ENCODE data around the gene CLIC1.

CLIC1 gene

GRCh38 chr6:31727717-31728671 is 8.3 kb downstream of the CLIC1 start:
- Histone ChIP-seq H3K9me3 (ENCODE audit: control insufficient read depth in 2 of 2, low read length in 2 of 2) (no peaks in the 10 kb centered on the region), H3K36me3 (ENCODE audit: control insufficient read depth in 2 of 2, insufficient read depth in 2 of 2, low read length in 2 of 2) (peaks cover 19 to 28% of the 10 kb centered on the region in 2 donors), H3K27ac (ENCODE audit: low read length) (peak overlapping the region; percentile 93), H3K27me3 (ENCODE audit: control insufficient read depth in 1 of 2, insufficient read depth in 2 of 2, low read length in 2 of 2) (no peaks in the 10 kb centered on the region), H3K4me1 (ENCODE audit: control insufficient read depth, insufficient read depth, low read length) (peaks cover 27% of the 10 kb centered on the region), H3K4me3 (ENCODE audit: low read length in 2 of 2) (peak overlapping the region; percentile 93), H3K9ac (ENCODE audit: low read length in 2 of 2) (peak overlapping the region; percentile 87 to 90)

DNA sequence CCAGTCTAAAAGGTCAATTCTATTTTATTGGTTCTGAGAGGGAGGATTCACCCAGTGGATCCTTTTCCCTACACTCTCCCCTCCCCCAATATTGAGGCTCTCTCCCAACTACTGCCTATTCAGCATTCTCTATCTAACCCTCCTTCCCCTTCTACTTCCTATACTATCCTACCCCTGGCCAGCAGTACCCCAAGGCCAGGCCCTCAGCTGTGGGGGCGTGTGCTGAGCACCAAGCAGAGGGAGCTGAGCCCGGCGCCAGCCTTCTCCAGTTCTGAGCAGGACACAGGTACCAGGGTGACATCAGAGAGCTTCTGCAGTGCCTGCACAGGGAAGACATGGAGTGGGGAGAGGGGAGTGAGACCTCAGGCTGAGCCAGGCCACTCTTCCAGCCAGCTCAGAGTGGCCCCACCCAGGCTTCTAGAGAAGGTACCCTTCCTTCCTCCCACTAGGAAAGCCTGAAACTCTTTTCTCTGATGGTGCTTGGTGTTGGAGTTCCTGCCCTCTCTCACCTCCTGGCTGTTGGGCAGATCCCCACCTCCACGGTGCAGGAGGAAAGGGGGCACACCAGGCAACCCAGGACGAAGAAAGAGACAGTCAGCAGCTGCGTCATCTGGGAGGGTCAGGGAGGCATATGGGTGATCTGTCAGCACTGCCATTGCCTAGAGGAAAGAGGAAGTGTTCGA is 9.2 kb downstream of the CLIC1 start:
- peak overlapping the region in 1 of 2 donors; percentile 93 for H3K4me3 ChIP-seq (ENCODE audit: low read length in 2 of 2)
- peaks cover 27% of the 10 kb centered on the region for H3K4me1 ChIP-seq (ENCODE audit: control insufficient read depth, insufficient read depth, low read length)
- H3K27ac ChIP-seq (ENCODE audit: low read length), result peak overlapping the region; percentile 93

DNA sequence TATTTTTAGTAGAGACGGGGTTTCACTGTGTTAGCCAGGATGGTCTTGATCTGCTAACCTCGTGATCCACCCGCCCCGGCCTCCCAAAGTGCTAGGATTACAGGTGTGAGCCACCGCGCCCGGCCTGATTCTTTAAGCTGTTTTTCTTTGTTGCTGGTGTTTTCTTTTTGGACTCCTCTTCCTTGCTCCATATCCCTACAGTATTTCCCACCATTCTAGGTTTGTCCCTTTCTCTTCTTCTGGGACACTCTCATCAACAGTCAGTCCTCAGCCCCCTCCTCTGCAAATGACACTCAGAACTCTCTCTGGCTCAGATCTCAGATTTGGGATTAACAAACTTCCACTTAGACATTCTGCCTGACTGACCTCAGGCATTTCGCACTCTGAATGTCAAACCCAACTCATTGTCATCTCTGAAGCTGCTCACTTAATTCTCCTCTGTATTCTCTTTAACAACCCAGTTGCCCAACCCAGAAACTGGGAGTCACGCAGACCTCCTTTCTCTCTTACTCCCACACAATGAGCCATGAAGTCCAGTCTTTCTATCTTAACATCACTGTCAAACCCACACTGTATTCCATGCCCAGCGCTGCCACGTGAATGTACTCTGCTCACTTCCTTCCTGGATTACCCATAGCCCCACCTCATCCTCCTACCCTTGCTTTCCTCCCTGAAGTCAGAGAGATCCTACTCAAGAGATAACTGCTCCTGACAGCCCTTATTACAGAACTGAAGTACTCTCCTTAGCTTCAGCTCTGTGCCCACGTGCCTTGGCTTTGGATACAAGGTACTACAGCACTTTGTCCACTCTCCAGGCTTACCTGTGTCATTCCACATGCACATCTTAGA is 10.6 kb downstream of the CLIC1 start:
- Histone ChIP-seq H3K4me3 (ENCODE audit: low read length in 2 of 2) (no peak overlapping the region), H3K9me3 (ENCODE audit: control insufficient read depth in 2 of 2, low read length in 2 of 2) (no peaks in the 10 kb centered on the region), H3K27ac (ENCODE audit: low read length) (no peak overlapping the region), H3K4me1 (ENCODE audit: control insufficient read depth, insufficient read depth, low read length) (peaks cover 26% of the 10 kb centered on the region), H3K27me3 (ENCODE audit: control insufficient read depth in 1 of 2, insufficient read depth in 2 of 2, low read length in 2 of 2) (no peaks in the 10 kb centered on the region), H3K36me3 (ENCODE audit: control insufficient read depth in 2 of 2, insufficient read depth in 2 of 2, low read length in 2 of 2) (peaks cover 11 to 18% of the 10 kb centered on the region in 2 donors), H3K9ac (ENCODE audit: low read length in 2 of 2) (no peak overlapping the region)

More for the DNA sequence above, 9.2 kb downstream of the CLIC1 start:
- Histone ChIP-seq H3K9me3 (ENCODE audit: control insufficient read depth in 2 of 2, low read length in 2 of 2) (no peaks in the 10 kb centered on the region), H3K9ac (ENCODE audit: low read length in 2 of 2) (peak overlapping the region; percentile 21 to 87), H3K36me3 (ENCODE audit: control insufficient read depth in 2 of 2, insufficient read depth in 2 of 2, low read length in 2 of 2) (peaks cover 18 to 25% of the 10 kb centered on the region in 2 donors), H3K27me3 (ENCODE audit: control insufficient read depth in 1 of 2, insufficient read depth in 2 of 2, low read length in 2 of 2) (no peaks in the 10 kb centered on the region)

GRCh38 chr6:31723980-31724691 is 12.2 kb downstream of the CLIC1 start:
- H3K36me3 ChIP-seq (ENCODE audit: control insufficient read depth in 2 of 2, insufficient read depth in 2 of 2, low read length in 2 of 2), result peaks cover 11 to 18% of the 10 kb centered on the region in 2 donors
- peaks cover 16% of the 10 kb centered on the region for H3K4me1 ChIP-seq (ENCODE audit: control insufficient read depth, insufficient read depth, low read length)
- H3K27me3 ChIP-seq (ENCODE audit: control insufficient read depth in 1 of 2, insufficient read depth in 2 of 2, low read length in 2 of 2), result no peaks in the 10 kb centered on the region
- no peaks in the 10 kb centered on the region for H3K9me3 ChIP-seq (ENCODE audit: control insufficient read depth in 2 of 2, low read length in 2 of 2)
- H3K27ac ChIP-seq (ENCODE audit: low read length), result no peak overlapping the region
- no peak overlapping the region for H3K4me3 ChIP-seq (ENCODE audit: low read length in 2 of 2)
- H3K9ac ChIP-seq (ENCODE audit: low read length in 2 of 2), result no peak overlapping the region

- Histone ChIP-seq H3K4me1 (ENCODE audit: control insufficient read depth, insufficient read depth, low read length) (peaks cover 9% of the 10 kb centered on the region), H3K9ac (ENCODE audit: low read length in 2 of 2) (no peak within 1 kb of the TSS), H3K27me3 (ENCODE audit: control insufficient read depth in 1 of 2, insufficient read depth in 2 of 2, low read length in 2 of 2) (no peaks in the 10 kb centered on the region), H3K4me3 (ENCODE audit: low read length in 2 of 2) (no peak within 1 kb of the TSS), H3K27ac (ENCODE audit: low read length) (no peak within 1 kb of the TSS), H3K36me3 (ENCODE audit: control insufficient read depth in 2 of 2, insufficient read depth in 2 of 2, low read length in 2 of 2) (peaks cover 11 to 18% of the 10 kb centered on the region in 2 donors), H3K9me3 (ENCODE audit: control insufficient read depth in 2 of 2, low read length in 2 of 2) (no peaks in the 10 kb centered on the region)
Observed at GRCh38 chr6:31723245-31723979, 12.9 kb downstream of the CLIC1 start, which contains the start of gene MPIG6B. Gene MPIG6B (plus strand): TSS chr6:31723373. CDS start chr6:31723384, 11 bp downstream.

DNA sequence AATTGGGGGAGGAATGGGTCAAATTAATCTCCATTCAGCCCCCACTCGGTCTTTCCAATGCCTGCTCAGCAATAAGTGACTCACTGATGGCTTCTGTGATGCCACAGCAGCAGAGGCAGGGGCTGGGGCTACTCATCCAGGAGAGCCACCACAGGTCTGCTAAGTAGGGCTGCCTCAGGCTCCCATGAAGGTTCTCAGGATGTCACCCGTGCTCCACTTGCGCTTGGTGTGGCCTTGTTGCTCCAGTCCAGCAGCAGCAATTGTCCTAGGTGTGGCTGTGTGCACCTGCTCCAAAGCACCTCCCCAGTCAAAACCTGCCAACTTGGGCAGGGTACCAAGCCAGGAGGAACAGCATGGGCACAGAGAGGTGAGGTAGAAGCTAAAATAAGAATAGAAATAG is 14.2 kb downstream of the CLIC1 start:
- Histone ChIP-seq H3K4me3 (ENCODE audit: low read length in 2 of 2) (no peak overlapping the region), H3K27me3 (ENCODE audit: control insufficient read depth in 1 of 2, insufficient read depth in 2 of 2, low read length in 2 of 2) (no peaks in the 10 kb centered on the region), H3K27ac (ENCODE audit: low read length) (no peak overlapping the region), H3K4me1 (ENCODE audit: control insufficient read depth, insufficient read depth, low read length) (no peaks in the 10 kb centered on the region), H3K36me3 (ENCODE audit: control insufficient read depth in 2 of 2, insufficient read depth in 2 of 2, low read length in 2 of 2) (peaks cover 10 to 14% of the 10 kb centered on the region in 2 donors), H3K9me3 (ENCODE audit: control insufficient read depth in 2 of 2, low read length in 2 of 2) (no peaks in the 10 kb centered on the region), H3K9ac (ENCODE audit: low read length in 2 of 2) (no peak overlapping the region)

- H3K36me3 ChIP-seq (ENCODE audit: control insufficient read depth in 2 of 2, insufficient read depth in 2 of 2, low read length in 2 of 2), result peaks cover 8% of the 10 kb centered on the region in 2 donors
- no peaks in the 10 kb centered on the region for H3K4me1 ChIP-seq (ENCODE audit: control insufficient read depth, insufficient read depth, low read length)
- no peaks in the 10 kb centered on the region for H3K9me3 ChIP-seq (ENCODE audit: control insufficient read depth in 2 of 2, low read length in 2 of 2)
- H3K27ac ChIP-seq (ENCODE audit: low read length), result no peak within 1 kb of the TSS
- H3K27me3 ChIP-seq (ENCODE audit: control insufficient read depth in 1 of 2, insufficient read depth in 2 of 2, low read length in 2 of 2), result no peaks in the 10 kb centered on the region
- H3K4me3 ChIP-seq (ENCODE audit: low read length in 2 of 2), result no peak within 1 kb of the TSS
- no peak within 1 kb of the TSS for H3K9ac ChIP-seq (ENCODE audit: low read length in 2 of 2)
Observed at GRCh38 chr6:31721351-31722020, 14.8 kb downstream of the CLIC1 start, which contains the start of gene LY6G6C. Gene LY6G6C (minus strand): TSS chr6:31721746. CDS start chr6:31721679, 67 bp downstream.

DNA sequence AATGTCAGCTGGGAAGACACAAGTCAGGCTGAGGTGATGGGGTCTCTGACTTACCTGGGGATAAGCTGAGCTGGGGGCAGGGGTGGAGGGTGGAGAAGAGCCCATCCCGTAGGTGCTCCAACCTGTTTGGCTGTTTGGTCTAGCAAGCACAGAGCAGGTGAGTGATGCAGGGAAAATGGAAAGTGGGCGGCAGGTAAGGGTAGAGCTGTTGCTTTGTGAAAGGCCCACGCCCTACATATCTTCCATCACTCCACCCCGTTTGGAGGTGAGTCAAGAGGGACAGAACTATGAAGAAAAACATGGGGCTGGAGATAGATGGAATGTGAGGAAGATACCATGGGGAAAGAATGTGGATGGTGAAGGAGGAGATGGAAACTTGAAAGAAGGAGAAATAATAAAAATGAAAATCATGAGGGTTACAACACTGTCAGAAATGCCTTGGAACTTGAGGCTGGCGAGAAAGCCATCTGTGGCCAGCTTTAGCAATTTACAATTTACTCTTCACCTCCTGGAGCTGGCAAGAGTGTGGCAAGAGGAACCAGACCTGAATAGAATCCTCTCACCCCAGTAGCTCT is 16.0 kb downstream of the CLIC1 start:
- Histone ChIP-seq H3K27ac (ENCODE audit: low read length) (no peak overlapping the region), H3K9ac (ENCODE audit: low read length in 2 of 2) (no peak overlapping the region), H3K4me3 (ENCODE audit: low read length in 2 of 2) (no peak overlapping the region), H3K36me3 (ENCODE audit: control insufficient read depth in 2 of 2, insufficient read depth in 2 of 2, low read length in 2 of 2) (peaks cover 0 to 2% of the 10 kb centered on the region in 2 donors), H3K9me3 (ENCODE audit: control insufficient read depth in 2 of 2, low read length in 2 of 2) (no peaks in the 10 kb centered on the region), H3K4me1 (ENCODE audit: control insufficient read depth, insufficient read depth, low read length) (peaks cover 3% of the 10 kb centered on the region), H3K27me3 (ENCODE audit: control insufficient read depth in 1 of 2, insufficient read depth in 2 of 2, low read length in 2 of 2) (no peaks in the 10 kb centered on the region)

- no peak overlapping the region for H3K4me3 ChIP-seq (ENCODE audit: low read length in 2 of 2)
- peaks cover 7% of the 10 kb centered on the region for H3K4me1 ChIP-seq (ENCODE audit: control insufficient read depth, insufficient read depth, low read length)
- no peaks in the 10 kb centered on the region for H3K36me3 ChIP-seq (ENCODE audit: control insufficient read depth in 2 of 2, insufficient read depth in 2 of 2, low read length in 2 of 2)
- no peak overlapping the region for H3K9ac ChIP-seq (ENCODE audit: low read length in 2 of 2)
- no peak overlapping the region for H3K27ac ChIP-seq (ENCODE audit: low read length)
- no peaks in the 10 kb centered on the region for H3K9me3 ChIP-seq (ENCODE audit: control insufficient read depth in 2 of 2, low read length in 2 of 2)
- no peaks in the 10 kb centered on the region for H3K27me3 ChIP-seq (ENCODE audit: control insufficient read depth in 1 of 2, insufficient read depth in 2 of 2, low read length in 2 of 2)
Observed at GRCh38 chr6:31719001-31719400, 17.3 kb downstream of the CLIC1 start.

Data from stomach smooth muscle (tissue), 2 donors.